ENCODE measurements around the gene ATG7.

DNA sequence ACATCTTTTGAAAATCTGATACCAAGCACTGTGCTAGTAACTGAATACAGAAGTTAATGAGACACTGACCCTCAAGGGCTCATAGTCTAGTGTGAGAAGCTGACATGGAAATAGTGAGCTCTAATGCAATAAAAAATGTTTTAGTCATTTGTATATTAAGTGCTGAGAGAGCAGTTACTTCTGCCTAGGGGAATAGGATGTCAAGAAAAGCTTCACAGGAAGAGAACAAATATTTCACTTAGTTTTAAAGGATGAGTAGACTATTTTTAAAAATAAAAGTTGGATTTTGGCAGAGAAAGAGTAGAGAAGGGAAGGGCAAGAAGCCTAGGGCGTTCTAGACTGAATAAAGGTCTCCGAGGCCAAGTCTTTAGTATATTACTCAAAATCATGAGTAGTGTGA, 158.4 kb downstream of the ATG7 start:
- no peak for TF ChIP-seq ZSCAN30 (tag by site-specific recombination; IDR thresholded peaks at IDR 0.05)
- no peak for TF ChIP-seq ZIC2 (tag by site-specific recombination; IDR thresholded peaks at IDR 0.05)
- TF ChIP-seq TRIM28 (IDR thresholded peaks at IDR 0.05; ENCODE audit: borderline replicate concordance, low read length) = no peak
- TF ChIP-seq, protein P1, sequence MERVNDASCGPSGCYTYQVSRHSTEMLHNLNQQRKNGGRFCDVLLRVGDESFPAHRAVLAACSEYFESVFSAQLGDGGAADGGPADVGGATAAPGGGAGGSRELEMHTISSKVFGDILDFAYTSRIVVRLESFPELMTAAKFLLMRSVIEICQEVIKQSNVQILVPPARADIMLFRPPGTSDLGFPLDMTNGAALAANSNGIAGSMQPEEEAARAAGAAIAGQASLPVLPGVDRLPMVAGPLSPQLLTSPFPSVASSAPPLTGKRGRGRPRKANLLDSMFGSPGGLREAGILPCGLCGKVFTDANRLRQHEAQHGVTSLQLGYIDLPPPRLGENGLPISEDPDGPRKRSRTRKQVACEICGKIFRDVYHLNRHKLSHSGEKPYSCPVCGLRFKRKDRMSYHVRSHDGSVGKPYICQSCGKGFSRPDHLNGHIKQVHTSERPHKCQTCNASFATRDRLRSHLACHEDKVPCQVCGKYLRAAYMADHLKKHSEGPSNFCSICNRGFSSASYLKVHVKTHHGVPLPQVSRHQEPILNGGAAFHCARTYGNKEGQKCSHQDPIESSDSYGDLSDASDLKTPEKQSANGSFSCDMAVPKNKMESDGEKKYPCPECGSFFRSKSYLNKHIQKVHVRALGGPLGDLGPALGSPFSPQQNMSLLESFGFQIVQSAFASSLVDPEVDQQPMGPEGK (tag by site-specific recombination; IDR thresholded peaks at IDR 0.05) = no peak
